Fibroblast of lung (primary cell): Measurements from ENCODE around the gene KLHL36.

ENCODE experiments used
- CTCF ChIP-seq, 2 donors: IDR thresholded peaks in 1 of 2; conservative IDR thresholded peaks in 1 of 2; 1 replicate in 1 of 2; 2 replicates in 1 of 2; pipeline ENCODE4 v1.5.1; 2011 to 2012; ENCODE audit warnings: low read length in 2 of 2, control low read depth in 1 of 2, inconsistent platforms in 1 of 2, low read depth in 1 of 2, mild to moderate bottlenecking in 1 of 2
- EZH2 ChIP-seq: IDR thresholded peaks from 2 replicates; pipeline ENCODE4 v1.5.1; 2012; ENCODE audit warnings: low read length, control low read depth, mild to moderate bottlenecking; ENCODE audit errors: missing control alignments

- TF ChIP-seq CTCF (conservative IDR thresholded peaks at IDR 0.05 in 1 of 2, IDR thresholded peaks at IDR 0.05 in 1 of 2; ENCODE audit: low read depth in 1 of 2, low read length in 2 of 2) (no peak), EZH2 (no peak)
Measured at GRCh38 chr16:84611041-84611440, 37.3 kb upstream of the KLHL36 start.
